HG03571 (cell line): ENCODE data around the gene CDYL.

Source experiments
- ATAC-seq: cut with Tn5 transposase; IDR thresholded peaks from one replicate; pipeline ENCODE4 v1.9.1; 2021; ENCODE audit not compliant: unreplicated experiment

CDYL gene

GRCh38 chr6:4905826-4906225 lies 129.6 kb downstream of the CDYL start:
- no peak for ATAC-seq

GRCh38 chr6:4906293-4907276 lies 130.4 kb downstream of the CDYL start:
- ATAC-seq = peak; percentile 51

- no peak for ATAC-seq
These were observed 131.4 kb downstream of the CDYL start for GRCh38 chr6:4907602-4908001.

- no peak for ATAC-seq
These were observed 131.9 kb downstream of the CDYL start for GRCh38 chr6:4908062-4908461.

- ATAC-seq = no peak
These were observed 133.0 kb downstream of the CDYL start for GRCh38 chr6:4909063-4909706.

- no peak for ATAC-seq
These were observed 134.0 kb downstream of the CDYL start for GRCh38 chr6:4910037-4910760.

GRCh38 chr6:4912559-4912958 lies 136.4 kb downstream of the CDYL start:
- ATAC-seq = no peak

GRCh38 chr6:4913705-4914419 lies 137.7 kb downstream of the CDYL start:
- no peak for ATAC-seq

- ATAC-seq = no peak
These were observed 138.4 kb downstream of the CDYL start for GRCh38 chr6:4914420-4915159.

- ATAC-seq = no peak
These were observed 140.9 kb downstream of the CDYL start for GRCh38 chr6:4916954-4917561.

GRCh38 chr6:4920914-4921410 lies 144.8 kb downstream of the CDYL start:
- ATAC-seq = no peak

GRCh38 chr6:4922488-4923037 lies 146.4 kb downstream of the CDYL start:
- no peak for ATAC-seq

GRCh38 chr6:4923081-4923480 lies 146.9 kb downstream of the CDYL start:
- ATAC-seq = no peak

- ATAC-seq = no peak
These were observed 148.6 kb downstream of the CDYL start for GRCh38 chr6:4924661-4925271.

GRCh38 chr6:4925580-4925979 lies 149.4 kb downstream of the CDYL start:
- ATAC-seq = no peak

- no peak for ATAC-seq
These were observed 152.2 kb downstream of the CDYL start for GRCh38 chr6:4928426-4928825.

GRCh38 chr6:4929097-4929718 lies 153.0 kb downstream of the CDYL start:
- ATAC-seq = no peak

GRCh38 chr6:4930025-4930691 lies 154.0 kb downstream of the CDYL start:
- ATAC-seq = no peak
